Renal pelvis (tissue), 4 donors: ENCODE data around the gene LILRA1. TPM values are rescaled to one million over a fixed set of nuclear protein-coding genes. Genes with fewer than 3 reads are reported as not detected.
"Not testable (repeated sequence)": the region's sequence is repeated elsewhere in the genome, so short reads cannot be mapped to it uniquely, and the experiment has no call there.

Experiments
- DNase-seq: peaks from one replicate; pipeline ENCODE4 v3.0.0-alpha.2; 2013
- polyA plus RNA-seq, 3 donors: library from polyadenylated mRNA; unstranded; fragments of 120-200 nt; gene quantifications; one replicate each; pipeline ENCODE4 v1.2.1, GENCODE V29; 2013; ENCODE audit not compliant: insufficient read length in 3 of 3

Gene LILRA1
- polyA plus RNA-seq, 3 donors: 0.43 to 0.53 (median 0.53) TPM

GRCh38 chr19:54576411-54576976 is 16.9 kb upstream of the LILRA1 start:
- DNase-seq: no peak

- DNase-seq: no peak
These were observed 16.1 kb upstream of the LILRA1 start for GRCh38 chr19:54577334-54577733.

- not testable (repeated sequence) for DNase-seq
These were observed 15.2 kb upstream of the LILRA1 start for GRCh38 chr19:54578268-54578667.

- no peak for DNase-seq
These were observed 7.0 kb upstream of the LILRA1 start for GRCh38 chr19:54586397-54586796.

- no peak for DNase-seq
These were observed 6.4 kb upstream of the LILRA1 start for GRCh38 chr19:54587026-54587425.

GRCh38 chr19:54593931-54594626 is 647 bp downstream of the LILRA1 start:
- not testable (repeated sequence) for DNase-seq

GRCh38 chr19:54594737-54595136 is 1.3 kb downstream of the LILRA1 start:
- DNase-seq: no peak

- DNase-seq: not testable (repeated sequence)
These were observed 2.4 kb downstream of the LILRA1 start for GRCh38 chr19:54595680-54596436.

- no peak for DNase-seq
These were observed 6.8 kb downstream of the LILRA1 start for GRCh38 chr19:54600212-54600611.

- DNase-seq: no peak
These were observed 12.8 kb downstream of the LILRA1 start for GRCh38 chr19:54606230-54606629.

GRCh38 chr19:54606891-54607784 is 13.7 kb downstream of the LILRA1 start:
- no peak for DNase-seq

GRCh38 chr19:54607785-54608150 is 14.3 kb downstream of the LILRA1 start:
- no peak for DNase-seq

- no peak for DNase-seq
These were observed 14.8 kb downstream of the LILRA1 start for GRCh38 chr19:54608205-54608604.

GRCh38 chr19:54608792-54609191 is 15.4 kb downstream of the LILRA1 start:
- DNase-seq: no peak

- no peak for DNase-seq
These were observed 15.9 kb downstream of the LILRA1 start for GRCh38 chr19:54609356-54609791.

- DNase-seq: no peak
These were observed 19.0 kb downstream of the LILRA1 start for GRCh38 chr19:54612428-54612827.

GRCh38 chr19:54614726-54615125 is 21.3 kb downstream of the LILRA1 start:
- no peak for DNase-seq

GRCh38 chr19:54616057-54616456 is 22.6 kb downstream of the LILRA1 start:
- DNase-seq: no peak

GRCh38 chr19:54616821-54617560 is 23.6 kb downstream of the LILRA1 start:
- DNase-seq: no peak

GRCh38 chr19:54620464-54620863 is 27.0 kb downstream of the LILRA1 start:
- no peak for DNase-seq

GRCh38 chr19:54622431-54622830 is 29.0 kb downstream of the LILRA1 start:
- no peak for DNase-seq
